HG02870 (cell line): ENCODE data around the gene SSX2IP.
"Not testable (repeated sequence)": the region's sequence is repeated elsewhere in the genome, so short reads cannot be mapped to it uniquely, and the experiment has no call there.

Experiments used
- ATAC-seq: cut with Tn5 transposase; IDR thresholded peaks from one replicate; pipeline ENCODE4 v1.9.1; 2021; ENCODE audit warnings: mild to moderate bottlenecking, moderate library complexity; ENCODE audit not compliant: unreplicated experiment

The SSX2IP gene

DNA sequence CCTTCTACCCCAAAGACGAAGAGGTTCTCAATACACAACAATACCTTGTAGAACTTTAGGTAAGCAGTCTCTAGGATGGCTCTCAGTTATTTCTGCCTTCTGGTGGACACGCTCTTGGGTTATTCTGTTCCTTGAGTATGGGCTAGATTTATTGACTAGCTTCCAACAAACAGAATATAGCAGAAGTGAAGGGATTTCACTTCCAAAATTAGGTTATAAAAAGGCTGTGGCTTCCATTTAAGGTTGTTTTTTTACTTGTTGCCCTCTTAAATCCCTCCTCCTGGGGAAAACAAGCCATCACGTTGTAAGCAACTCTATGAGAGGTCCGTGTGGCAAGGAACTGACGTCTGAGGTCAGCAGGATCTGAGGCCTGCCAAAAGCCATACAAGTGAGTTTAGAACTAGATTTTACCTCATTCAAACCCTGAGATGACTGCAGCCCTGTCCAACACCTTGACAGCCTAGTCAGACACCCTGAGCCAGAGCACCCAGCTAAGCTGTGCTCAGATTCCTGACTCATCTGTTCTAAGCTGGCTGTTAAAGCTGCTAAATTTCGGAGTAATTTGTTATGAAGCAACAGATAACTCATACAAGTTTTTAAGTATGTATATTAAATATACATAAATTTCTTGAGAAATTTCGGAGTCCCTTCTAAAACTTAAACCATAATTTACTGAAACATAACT lies 12.7 kb downstream of the SSX2IP start:
- ATAC-seq, result no peak

DNA sequence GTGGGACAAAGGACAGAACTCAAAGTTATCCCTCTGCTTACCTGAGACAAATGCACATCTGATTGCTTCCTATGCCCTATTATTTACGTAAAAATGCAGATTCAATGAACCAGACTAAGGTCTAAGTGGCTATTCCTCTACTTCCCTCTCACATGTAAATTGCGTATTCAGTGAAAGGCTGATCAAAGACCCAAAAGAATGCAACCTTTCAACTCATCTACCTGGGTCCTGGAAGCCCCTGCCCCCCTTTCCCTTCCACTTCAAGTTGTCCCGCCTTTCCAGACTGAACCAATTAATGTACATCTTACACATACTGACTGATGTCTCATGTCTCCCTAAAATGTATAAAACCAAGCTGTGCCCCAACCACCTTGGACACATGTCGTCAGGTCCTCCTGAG lies 14.6 kb downstream of the SSX2IP start:
- no peak for ATAC-seq

- no peak for ATAC-seq
Measured at GRCh38 chr1:84675106-84675505, 15.2 kb downstream of the SSX2IP start.

DNA sequence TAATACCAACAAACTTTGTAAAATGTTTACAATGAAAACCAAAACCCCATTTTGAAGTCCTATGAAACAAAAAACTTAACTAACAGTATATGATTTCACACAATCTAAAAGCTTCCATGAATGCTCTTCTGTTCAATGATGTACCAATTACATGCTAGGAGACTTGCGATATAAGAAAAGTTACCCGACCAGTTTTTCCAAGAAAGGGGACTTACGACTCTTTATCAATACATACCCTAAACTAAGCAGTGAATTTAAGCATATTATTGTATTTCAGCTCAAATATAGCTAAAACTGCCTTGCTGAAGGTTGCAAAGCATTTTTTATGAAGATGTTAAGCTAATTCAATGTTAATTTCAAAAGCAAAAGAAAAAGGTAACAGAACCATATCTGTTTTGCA lies 15.6 kb downstream of the SSX2IP start:
- no peak for ATAC-seq

GRCh38 chr1:84674021-84674420 lies 16.2 kb downstream of the SSX2IP start:
- no peak for ATAC-seq

DNA sequence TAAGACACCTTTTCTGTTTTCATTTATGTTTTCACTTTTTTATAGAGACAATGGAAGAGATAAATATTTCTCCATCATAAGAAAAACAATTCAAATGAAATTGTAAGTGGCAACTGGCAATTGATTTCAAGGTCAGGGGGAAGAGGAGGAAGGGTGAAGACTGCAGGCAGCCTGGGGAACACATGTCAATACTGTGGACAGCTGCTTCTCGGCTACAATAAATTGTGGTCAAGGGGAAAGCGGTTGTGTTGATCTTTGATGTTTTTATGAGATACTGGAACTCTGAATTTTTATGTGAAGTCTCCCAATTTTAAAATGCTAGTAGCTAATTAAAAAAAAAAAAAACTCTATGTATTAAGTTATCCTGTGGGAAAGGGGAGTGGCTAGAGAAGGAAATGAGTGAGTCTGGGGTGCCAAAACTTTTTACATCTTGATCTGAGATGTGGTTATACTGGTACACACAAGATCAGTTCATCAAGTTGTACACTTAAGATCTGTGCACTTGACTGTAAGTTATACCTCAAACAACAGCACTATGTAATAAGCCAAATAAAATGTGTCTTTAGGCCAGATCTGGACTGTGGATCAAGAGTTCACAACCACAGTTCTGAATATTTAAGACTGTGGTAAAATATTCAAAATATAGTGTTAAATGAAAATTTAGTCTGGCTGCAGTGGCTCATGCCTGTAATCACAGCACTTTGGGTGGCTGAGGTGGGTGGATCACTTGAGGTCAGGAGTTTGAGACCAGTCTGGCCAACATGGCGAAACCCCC lies 18.0 kb downstream of the SSX2IP start:
- ATAC-seq, result no peak

DNA sequence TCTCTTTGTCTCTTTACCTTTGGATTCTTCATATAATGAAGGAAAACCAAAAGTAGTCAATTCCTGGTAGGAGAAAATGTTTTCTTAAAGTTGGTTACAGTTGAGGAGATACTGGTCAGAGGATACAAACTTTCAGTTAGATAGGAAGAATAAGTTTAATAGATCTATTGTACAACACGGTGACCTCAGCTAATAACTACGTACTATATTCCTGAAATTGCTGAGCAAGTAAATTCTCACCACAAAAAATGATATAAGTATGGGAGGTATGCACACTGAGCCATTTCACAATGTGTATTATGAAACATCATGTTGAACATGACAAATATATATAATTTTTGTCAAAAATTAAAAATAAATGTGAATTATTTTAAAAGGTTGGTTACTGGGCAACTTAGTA lies 20.4 kb downstream of the SSX2IP start:
- ATAC-seq, result no peak

DNA sequence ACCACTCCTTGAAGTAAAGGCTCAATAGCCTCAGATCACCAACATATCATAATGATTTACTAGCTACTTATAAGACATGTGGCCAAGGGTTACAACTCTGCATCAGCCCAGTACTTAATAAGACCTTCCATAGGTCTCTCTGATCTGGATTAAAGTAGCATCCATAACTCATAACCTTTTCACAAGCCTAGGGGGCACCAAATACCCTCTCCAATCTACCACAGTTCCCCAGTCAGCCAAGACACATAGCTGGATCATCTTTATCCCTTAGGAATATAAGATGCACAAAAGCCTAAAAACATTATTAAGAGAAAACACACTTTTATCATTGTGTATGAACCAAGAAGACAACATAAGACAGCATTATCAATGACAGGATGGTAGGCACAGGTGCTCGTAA lies 22.1 kb downstream of the SSX2IP start:
- ATAC-seq, result no peak

DNA sequence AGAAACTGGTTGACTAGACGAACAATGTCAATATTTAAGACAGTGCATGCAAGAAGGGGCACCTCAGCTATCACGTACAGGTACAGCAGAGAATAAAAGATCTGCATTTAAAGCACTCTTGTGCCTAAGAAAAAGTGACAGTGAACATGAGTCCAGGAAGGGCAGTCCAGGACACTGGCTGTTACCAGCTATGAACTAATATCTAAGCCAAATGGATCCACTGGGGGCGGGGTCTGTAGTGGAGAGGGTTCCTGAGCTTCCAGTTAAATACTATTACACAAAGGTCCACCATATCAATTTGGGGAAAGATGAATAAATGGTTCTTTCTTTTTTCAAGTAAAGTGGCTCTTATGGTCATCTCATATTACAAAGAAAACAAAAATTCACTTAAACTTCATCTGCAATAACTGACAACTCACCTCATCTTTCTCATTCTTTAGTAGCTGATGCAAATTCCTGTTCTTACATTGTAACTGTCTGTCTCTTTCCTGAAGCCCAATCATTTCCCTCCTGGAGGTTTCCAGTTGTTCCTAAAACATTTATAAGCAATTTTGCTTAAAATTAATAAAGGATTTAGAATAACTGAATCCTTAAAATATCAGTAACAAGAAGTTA lies 24.5 kb downstream of the SSX2IP start:
- ATAC-seq, result no peak

DNA sequence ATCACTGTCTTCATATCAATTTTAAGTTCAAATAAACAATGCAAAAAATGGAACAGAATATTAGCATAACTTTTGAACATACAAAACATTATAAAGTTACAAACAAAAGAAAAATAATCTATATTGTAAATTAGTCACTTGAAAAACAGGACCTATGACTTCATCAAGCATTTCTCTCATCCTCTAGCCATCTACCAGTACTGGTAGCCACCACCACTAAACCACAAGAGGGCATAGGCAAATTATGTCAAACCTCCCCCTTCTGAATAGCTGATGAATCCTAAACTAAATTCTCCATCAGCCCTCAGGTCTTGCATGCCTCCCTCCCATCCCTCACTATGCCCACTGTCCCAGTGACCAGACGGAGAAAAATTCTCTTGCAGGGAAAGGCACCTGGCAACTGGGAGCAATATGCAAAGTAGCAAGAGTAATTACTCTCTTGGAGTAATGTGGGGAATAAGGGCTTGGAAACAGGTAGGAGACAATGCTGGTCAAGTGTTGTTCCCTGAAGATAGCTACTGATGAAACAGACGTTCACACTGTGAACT lies 37.1 kb downstream of the SSX2IP start:
- no peak for ATAC-seq

- ATAC-seq, result no peak
Measured at GRCh38 chr1:84644472-84644871, 45.8 kb downstream of the SSX2IP start.

DNA sequence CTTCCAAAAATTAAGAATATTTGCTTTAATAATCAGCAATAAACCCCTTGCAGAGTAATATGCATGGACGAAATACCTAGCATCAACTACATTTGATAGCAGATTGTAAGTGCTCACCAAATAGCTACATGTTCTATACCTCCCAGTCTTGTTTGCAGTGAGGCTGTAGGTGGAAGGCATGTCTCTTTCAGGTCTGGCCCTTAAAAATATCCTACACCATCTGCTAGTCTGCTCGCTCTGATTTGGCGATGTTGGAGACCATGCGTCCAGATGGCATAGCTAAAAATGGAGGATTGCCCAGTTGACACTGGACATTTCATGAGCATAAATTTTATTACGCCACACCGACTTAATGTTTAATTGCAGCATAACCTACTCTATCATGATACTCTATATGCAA lies 47.1 kb downstream of the SSX2IP start:
- ATAC-seq, result no peak

DNA sequence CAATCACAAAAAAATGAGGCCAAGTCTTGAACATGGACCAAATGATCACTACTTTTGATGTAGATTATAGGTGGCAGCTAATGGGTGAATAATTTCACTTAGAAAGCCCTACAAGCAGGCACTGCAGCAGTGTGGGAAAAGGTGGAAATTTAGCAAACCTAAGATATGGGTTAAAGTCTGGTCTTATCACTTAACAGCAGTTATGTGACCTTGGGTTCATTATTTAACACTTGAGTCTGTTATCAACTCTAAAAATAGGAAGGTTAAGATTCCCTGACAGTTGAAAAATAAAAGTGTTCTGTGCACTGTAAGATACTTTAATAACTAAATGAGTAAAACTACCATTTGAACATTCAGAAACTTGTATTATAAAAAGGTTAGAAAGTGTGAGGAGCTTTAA lies 47.5 kb downstream of the SSX2IP start:
- no peak for ATAC-seq

GRCh38 chr1:84639731-84640130 lies 50.5 kb downstream of the SSX2IP start:
- ATAC-seq, result not testable (repeated sequence)

DNA sequence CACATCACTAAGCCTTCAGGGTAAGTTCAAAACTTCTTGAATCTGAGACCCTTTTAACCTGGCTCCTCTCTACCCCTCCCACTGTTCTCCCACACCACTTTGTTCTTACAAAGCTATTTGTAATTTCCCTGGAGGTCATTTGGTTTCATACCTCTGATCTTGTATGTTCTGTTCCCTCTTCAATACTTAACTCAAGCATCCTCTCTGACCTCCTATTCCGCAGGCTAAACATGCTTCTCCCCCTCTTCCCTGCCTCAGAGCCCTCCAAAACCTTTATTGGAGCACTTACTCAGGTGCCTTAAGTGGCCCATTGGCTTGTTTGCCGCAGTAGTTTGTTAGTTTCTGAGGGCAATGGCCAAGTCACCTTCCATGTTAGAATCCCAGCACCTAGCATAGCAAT lies 54.8 kb downstream of the SSX2IP start:
- ATAC-seq, result no peak

GRCh38 chr1:84634536-84635205 lies 55.6 kb downstream of the SSX2IP start:
- no peak for ATAC-seq

DNA sequence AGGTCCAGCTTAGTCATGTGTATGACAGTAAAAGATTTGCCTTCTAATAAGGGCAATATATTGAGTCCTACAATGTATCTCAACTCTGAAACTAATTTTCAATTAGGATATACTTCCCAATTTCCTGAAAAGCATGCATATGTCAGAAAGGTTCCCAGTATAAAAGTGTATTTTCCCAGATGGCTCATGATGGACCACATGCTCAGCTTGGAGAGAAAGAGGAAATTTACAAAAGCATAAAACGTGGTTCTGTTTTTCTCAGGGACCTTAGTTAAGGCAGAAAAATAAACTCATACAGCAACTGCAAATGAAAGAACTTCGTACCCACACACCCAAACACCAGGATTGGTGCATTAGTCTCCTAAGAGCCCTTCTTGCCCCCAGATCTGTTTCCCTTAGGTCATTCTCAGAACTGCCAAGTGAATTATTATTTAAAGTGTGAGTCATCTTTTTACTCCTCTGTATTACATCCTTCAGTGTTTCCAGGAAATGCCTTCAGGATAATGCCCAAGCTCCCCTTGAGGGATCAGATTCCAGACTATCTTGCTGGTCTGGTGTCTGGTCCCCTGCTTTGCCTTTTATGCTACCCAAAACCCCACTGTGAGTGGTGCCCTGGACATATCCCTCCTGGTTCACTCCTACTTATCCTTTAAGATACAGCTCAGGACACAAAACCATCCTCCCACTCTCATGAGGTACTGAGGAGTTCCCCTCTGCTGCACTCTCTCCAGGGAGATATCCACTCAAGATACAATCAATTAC lies 57.4 kb downstream of the SSX2IP start:
- ATAC-seq, result no peak

DNA sequence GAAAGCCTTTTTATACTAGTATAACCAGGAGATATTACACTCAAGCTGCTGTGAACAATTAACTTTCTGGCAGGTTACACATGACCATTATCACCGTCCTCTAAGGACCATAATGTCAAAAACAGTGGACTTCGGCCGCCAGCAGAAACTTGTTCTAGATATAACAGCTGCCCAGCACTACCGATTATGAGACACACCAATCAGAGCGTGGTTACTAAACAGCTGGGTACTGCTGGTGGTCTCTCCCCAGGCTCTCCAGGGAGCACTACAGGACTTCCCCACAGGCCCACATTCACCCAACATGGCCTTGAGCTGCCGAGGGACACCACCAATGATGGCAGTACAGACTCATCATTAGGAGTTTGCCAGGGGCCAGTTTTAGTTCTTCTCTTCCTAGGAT lies 58.1 kb downstream of the SSX2IP start:
- ATAC-seq, result no peak

GRCh38 chr1:84624876-84625275 lies 65.4 kb downstream of the SSX2IP start:
- no peak for ATAC-seq

DNA sequence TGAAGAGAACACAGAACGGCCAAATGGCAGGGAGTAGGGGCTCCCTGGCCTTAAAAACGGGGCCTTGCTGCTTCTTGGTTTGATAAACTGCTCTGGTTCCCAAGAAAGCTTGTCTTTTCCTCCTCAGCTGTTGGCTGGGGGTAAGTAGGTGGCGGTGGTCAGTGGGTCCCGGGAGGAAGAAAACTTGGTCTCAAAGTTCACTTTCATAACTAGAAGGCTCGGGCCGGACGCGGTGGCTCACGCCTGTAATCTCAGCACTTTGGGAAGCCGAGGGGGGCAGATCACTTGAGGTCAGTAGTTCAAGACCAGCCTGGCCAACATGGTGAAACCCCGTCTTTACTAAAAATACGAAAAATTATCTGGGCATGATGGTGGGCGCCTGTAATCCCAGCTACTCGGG lies 68.7 kb downstream of the SSX2IP start:
- ATAC-seq, result no peak
